Activated naive CD8-positive, alpha-beta T cell treated with anti-CD3 and anti-CD28 coated beads for 36 hours (primary cell): ENCODE results near the gene NEU2. TPM values are rescaled to one million over a fixed set of nuclear protein-coding genes. Genes with fewer than 3 reads are reported as not detected.

Experiments used
- DNase-seq: peaks from one replicate; pipeline ENCODE4 v3.0.0; 2021
- H3K27ac Mint-ChIP-seq: one replicate; pipeline ENCODE4 v1.8.0; 2022; ENCODE audit warnings: mild to moderate bottlenecking, moderate library complexity, mixed read lengths
- H3K27me3 Mint-ChIP-seq: one replicate; pipeline ENCODE4 v1.8.0; 2022; ENCODE audit warnings: mild to moderate bottlenecking, mixed read lengths
- H3K36me3 Mint-ChIP-seq: one replicate; pipeline ENCODE4 v1.8.0; 2021; ENCODE audit warnings: mild to moderate bottlenecking, mixed read lengths
- H3K4me1 Mint-ChIP-seq: one replicate; pipeline ENCODE4 v1.8.0; 2021; ENCODE audit warnings: mixed read lengths
- H3K4me3 Mint-ChIP-seq: one replicate; pipeline ENCODE4 v1.8.0; 2022; ENCODE audit warnings: mild to moderate bottlenecking, moderate library complexity, mixed read lengths
- H3K9me3 Mint-ChIP-seq: one replicate; pipeline ENCODE4 v1.8.0; 2022; ENCODE audit warnings: mixed read lengths
- total RNA-seq, 2 experiments: library from RNA; stranded (reverse); gene quantifications; one replicate each; pipeline ENCODE4 v1.2.3, GENCODE V29; 2021

The NEU2 gene
- total RNA-seq, 2 experiments from 2014 or later: not detected

DNA sequence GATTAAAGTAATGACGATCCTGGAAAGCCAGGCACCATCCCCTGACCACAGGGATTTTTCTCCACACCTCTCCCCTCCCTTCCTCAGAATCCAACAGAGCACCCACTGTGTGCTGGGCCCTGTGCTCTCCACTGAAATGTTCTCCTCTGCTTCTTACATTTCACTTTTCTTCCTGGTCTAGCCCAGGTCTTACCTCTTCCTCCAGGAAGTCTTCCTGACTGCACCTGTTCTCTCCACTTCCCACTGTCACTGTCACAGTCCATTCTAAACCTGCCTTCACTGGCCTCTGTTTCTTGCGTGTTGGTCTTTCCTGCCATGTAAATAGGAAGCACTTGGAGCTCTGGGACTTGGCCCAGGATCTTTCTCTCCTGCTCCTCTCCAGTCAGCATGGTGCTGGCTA is 12.0 kb upstream of the NEU2 start:
- H3K27ac Mint-ChIP-seq: no peak overlapping the region
- no peaks in the 10 kb centered on the region for H3K27me3 Mint-ChIP-seq
- H3K9me3 Mint-ChIP-seq: no peaks in the 10 kb centered on the region
- no peak overlapping the region for H3K4me3 Mint-ChIP-seq
- H3K36me3 Mint-ChIP-seq: no peaks in the 10 kb centered on the region
- no peak for DNase-seq
- H3K4me1 Mint-ChIP-seq: no peaks in the 10 kb centered on the region

DNA sequence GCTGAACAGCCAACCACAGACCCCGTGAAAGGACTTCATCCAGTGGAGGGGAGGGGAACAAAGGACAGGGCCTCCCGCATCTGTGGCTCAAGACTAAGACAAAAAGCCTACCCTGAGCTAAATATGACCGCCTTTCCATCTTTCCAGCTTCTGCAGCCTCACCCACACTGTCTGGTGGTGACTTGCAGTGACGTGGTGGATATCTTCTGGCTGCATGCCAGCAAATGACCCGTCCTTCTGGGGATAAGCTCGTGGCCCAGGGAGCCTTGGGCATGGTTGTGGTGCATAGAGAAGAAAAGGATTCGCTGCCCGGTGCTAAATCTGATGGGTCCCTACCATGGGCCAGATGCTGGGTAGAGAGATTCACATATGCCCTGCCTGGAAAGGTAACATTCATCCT is 10.7 kb upstream of the NEU2 start:
- Mint-ChIP-seq H3K27ac (no peak overlapping the region), H3K9me3 (no peaks in the 10 kb centered on the region), H3K36me3 (no peaks in the 10 kb centered on the region), H3K27me3 (no peaks in the 10 kb centered on the region), H3K4me1 (no peaks in the 10 kb centered on the region), H3K4me3 (no peak overlapping the region)
- no peak for DNase-seq

DNA sequence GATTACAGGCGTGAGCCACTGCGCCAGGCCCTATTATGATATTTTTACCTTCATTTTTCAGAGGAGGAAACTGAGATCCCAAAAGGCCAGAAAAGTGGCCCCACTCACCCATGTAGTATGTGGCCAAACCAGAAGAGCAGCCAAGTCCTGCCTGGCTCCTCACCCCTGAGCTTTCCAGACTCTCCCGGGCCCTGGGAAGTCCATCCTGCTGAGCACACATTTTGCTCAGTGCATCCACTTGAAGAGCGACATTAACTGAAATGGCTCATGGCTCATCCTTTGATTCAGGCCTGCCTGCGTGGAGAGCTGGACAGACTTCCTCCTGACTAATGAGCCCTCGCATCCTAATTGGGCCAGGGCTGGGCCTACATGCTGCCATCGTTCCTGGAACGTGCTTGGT is 9.9 kb upstream of the NEU2 start:
- no peak for DNase-seq
- no peak overlapping the region for H3K4me3 Mint-ChIP-seq
- no peaks in the 10 kb centered on the region for H3K36me3 Mint-ChIP-seq
- H3K27ac Mint-ChIP-seq: no peak overlapping the region
- no peaks in the 10 kb centered on the region for H3K9me3 Mint-ChIP-seq
- H3K27me3 Mint-ChIP-seq: no peaks in the 10 kb centered on the region
- H3K4me1 Mint-ChIP-seq: no peaks in the 10 kb centered on the region

DNA sequence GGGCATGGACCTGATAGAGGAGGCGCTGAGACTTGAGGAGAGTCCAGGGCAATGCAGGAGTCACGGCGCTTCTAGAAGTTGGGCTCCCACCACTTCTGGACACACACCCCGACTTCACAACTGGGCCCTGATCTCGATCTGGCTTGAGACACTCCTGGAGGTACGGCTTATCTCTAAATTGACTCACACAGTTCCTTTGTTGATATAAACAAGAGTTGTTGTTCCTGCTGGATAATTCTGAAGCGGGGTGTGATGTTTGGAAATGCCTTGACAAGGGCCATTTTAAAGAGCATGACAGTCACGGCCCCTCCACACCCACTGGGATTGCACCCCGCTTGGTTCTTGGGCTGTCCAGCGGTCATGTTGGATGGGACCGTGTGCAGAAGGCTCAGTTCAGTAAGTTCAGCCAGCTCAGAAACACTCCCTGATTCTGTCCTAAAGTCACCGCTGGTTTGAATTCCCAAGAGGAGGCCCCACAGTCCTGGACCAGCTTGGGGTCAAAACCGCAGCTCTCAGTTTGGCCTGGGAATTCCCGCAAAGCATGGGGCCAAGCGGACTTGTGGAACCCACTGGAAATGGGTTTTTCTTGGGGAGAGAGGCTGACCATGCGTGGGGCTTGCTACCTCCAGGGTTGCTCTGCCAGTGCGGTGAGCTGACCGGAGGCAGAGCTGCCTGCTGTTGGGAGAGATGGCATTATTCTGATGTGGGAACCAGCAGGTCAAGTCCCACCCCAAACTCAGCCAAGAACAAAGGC is 9.3 kb upstream of the NEU2 start:
- Mint-ChIP-seq H3K36me3 (no peaks in the 10 kb centered on the region), H3K4me3 (no peak overlapping the region), H3K4me1 (no peaks in the 10 kb centered on the region), H3K9me3 (no peaks in the 10 kb centered on the region), H3K27ac (no peak overlapping the region), H3K27me3 (no peaks in the 10 kb centered on the region)
- no peak for DNase-seq

DNA sequence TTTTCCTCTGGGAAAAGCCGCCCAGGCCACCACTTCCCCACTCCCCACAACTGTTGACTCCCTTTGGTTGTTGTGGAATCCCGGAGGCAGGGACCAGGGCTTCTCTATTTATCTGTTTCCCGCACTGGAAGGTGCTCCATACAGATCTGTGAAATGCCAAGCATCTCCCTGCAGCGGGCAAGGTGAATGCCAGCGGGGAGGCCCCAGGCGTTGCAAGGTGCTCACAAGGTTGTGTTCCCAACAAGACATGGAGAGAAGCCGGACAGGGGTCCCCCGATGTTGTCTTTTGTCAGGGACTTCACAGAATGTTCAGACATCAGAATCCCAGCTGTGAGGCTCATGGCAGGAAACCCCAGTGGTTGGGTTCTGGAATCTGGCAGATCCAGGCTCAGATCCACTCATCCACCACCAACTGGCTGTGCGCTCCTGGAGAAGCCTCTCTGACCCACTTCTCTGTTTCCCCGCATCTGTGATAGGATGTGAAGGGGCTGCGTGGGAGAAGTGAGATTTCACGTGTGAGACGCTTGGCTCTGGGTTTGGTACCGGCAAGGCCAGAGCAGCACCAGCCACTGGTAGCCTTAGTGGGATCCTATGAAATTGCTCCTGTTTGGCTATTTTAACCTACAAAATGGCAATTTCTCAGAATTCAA is 8.6 kb upstream of the NEU2 start:
- Mint-ChIP-seq H3K9me3 (no peaks in the 10 kb centered on the region), H3K4me3 (no peak overlapping the region), H3K4me1 (no peaks in the 10 kb centered on the region), H3K27me3 (no peaks in the 10 kb centered on the region), H3K36me3 (no peaks in the 10 kb centered on the region), H3K27ac (no peak overlapping the region)
- DNase-seq: no peak

DNA sequence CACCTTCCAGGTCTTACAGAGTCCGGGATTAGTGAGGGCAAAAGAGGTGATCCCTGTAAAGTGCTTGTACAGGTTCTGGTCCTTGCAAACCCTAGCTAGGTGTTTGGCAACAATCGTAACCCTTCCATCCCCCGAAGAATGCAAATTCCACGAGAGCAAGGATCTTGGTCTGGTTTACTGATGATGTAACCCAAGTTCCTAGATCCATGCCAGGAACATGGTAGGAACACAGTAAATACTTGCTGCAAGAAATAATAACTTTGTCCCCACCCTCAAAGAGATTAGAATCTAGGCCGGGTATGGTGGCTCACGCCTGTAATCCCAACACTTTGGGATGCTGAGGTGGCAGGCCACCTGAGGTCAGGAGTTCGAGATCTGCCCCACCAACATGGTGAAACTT is 6.8 kb upstream of the NEU2 start:
- H3K4me1 Mint-ChIP-seq: no peaks in the 10 kb centered on the region
- H3K27ac Mint-ChIP-seq: no peak overlapping the region
- H3K4me3 Mint-ChIP-seq: no peak overlapping the region
- no peak for DNase-seq
- no peaks in the 10 kb centered on the region for H3K9me3 Mint-ChIP-seq
- H3K36me3 Mint-ChIP-seq: no peaks in the 10 kb centered on the region
- no peaks in the 10 kb centered on the region for H3K27me3 Mint-ChIP-seq

DNA sequence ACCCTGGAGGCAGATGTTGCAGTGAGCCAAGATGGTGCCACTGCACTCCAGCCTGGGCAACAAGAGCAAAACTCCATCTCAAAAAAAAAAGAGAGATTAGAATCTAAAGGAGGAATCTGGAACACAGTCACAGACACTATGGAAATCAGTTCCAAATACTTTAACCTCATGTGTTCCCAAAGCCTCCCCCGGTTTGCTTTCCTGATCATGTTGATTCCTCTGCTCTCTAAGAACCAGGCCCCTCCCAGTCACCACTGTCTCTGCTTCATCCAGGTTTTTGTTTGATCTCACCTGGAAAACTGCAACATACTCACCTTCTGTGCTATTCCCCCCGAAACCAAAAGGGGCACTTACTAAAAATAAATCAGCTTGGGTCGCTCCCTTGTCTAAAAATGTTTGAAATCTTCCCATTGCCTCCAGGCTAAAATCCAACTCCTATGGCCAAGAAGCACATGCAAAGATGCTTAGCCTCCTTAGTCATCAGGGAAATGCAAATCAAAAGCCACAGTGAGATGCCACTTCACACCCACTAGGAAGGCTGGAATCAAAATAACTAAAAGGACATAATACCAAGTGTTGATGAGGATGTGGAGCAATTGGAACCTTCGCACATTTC is 6.2 kb upstream of the NEU2 start:
- Mint-ChIP-seq H3K36me3 (no peaks in the 10 kb centered on the region), H3K27ac (no peak overlapping the region), H3K4me3 (no peak overlapping the region), H3K4me1 (no peaks in the 10 kb centered on the region), H3K9me3 (no peaks in the 10 kb centered on the region), H3K27me3 (no peaks in the 10 kb centered on the region)
- no peak for DNase-seq

DNA sequence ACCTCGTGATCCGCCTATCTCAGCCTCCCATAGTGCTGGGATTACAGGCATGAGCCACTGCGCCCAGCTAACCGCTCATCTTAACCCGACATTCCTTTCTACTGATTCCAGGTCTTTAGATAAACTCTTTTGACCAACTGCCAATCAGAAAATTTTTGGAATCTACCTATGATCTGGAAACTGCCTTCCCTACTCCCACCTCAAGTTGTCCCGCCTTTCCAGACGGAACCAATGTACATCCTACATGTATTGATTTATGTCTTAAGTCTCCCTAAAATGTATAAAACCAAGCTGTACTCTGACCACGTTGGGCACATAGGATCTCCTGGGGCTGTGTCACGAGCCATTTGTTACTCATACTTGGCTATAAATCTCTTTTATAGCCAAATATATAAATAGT is 3.2 kb upstream of the NEU2 start:
- no peak overlapping the region for H3K27ac Mint-ChIP-seq
- no peak overlapping the region for H3K4me3 Mint-ChIP-seq
- H3K9me3 Mint-ChIP-seq: no peaks in the 10 kb centered on the region
- H3K27me3 Mint-ChIP-seq: no peaks in the 10 kb centered on the region
- DNase-seq: no peak
- peaks cover 1% of the 10 kb centered on the region for H3K4me1 Mint-ChIP-seq
- H3K36me3 Mint-ChIP-seq: no peaks in the 10 kb centered on the region

DNA sequence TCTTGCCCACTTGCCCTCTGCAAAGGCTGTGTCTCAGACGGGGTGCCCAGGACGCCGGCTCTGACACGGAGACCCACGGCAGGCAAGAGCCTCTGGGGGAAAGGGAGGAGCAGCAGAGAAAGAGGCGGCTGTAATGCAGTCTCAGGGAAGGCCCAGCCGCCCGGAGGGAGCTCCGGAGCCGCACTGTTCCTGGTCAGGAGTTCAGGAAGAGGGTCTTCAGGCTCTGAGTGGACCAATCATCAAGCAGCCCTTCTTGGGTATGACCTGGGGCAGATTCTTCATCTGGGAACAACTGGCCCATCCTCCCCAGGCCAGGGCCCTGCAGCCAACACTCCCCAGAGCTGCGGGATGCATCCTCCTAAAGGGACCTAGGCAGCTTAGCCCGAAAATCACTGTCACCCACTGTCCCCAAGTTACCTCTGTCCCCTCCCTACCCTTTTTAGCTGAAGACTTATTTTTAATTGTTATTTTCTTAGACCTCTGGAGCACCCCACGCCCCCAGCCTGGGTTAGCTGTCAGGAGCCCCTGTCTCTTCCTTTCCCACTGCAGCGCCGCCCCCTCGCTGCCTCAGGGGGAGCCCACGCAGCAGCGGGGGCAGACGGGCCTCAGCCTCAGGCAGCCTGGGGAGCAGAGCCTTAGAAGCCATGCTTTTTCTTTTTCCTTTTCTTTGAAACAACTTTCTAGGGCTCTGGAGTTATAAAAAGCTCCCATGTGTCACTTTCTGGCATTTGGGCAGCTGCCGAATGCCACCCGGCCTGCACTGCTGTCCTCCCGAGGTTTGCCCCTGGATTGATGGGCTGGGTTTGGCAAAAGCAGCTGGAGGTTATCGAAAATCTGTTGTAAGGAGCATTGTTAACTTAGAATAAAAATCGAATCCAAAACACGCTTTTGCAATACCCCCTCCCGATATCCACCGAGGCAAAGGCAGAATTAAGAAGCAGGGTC is 644 bp upstream of the NEU2 start:
- H3K9me3 Mint-ChIP-seq: no peaks in the 10 kb centered on the region
- H3K27ac Mint-ChIP-seq: no peak overlapping the region
- H3K4me1 Mint-ChIP-seq: peaks cover 1% of the 10 kb centered on the region
- no peaks in the 10 kb centered on the region for H3K27me3 Mint-ChIP-seq
- H3K4me3 Mint-ChIP-seq: no peak overlapping the region
- H3K36me3 Mint-ChIP-seq: no peaks in the 10 kb centered on the region
- no peak for DNase-seq

DNA sequence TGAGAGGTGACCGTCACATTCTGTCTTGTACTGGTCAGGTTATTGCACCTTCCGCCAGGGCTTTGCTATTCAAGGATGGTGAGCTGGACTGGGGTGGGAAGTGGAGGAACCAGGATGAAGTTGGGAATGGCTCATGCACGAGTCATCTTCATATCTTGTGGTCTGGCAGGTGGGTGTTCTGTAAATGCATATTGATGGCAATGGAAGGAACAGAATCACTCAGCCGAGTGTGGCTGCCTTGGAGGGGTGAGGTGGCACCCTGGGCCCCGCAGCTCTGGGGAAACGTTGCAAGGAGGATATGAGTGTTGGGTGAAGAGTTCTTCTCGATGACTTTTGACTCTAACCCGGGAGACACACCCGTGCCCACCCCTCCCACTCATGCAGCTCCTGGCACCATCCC is 1.2 kb downstream of the NEU2 start:
- DNase-seq: no peak
- Mint-ChIP-seq H3K4me3 (no peak overlapping the region), H3K36me3 (no peaks in the 10 kb centered on the region), H3K27me3 (no peaks in the 10 kb centered on the region), H3K27ac (no peak overlapping the region), H3K4me1 (peaks cover 1% of the 10 kb centered on the region), H3K9me3 (no peaks in the 10 kb centered on the region)

DNA sequence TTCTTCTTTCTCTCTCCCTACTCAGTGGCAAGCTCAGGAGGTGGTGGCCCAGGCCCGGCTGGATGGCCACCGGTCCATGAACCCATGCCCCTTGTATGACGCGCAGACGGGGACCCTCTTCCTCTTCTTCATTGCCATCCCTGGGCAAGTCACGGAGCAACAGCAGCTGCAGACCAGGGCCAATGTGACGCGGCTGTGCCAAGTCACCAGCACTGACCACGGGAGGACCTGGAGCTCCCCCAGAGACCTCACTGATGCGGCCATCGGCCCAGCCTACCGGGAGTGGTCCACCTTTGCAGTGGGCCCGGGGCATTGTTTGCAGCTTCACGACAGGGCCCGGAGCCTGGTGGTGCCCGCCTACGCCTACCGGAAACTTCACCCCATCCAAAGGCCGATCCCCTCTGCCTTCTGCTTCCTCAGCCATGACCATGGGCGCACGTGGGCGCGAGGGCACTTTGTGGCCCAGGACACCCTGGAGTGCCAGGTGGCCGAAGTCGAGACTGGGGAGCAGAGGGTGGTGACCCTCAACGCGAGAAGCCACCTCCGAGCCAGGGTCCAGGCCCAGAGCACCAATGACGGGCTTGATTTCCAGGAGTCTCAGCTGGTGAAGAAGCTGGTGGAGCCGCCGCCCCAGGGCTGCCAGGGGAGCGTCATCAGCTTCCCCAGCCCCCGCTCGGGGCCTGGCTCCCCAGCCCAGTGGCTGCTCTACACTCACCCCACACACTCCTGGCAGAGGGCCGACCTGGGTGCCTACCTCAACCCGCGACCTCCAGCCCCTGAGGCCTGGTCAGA is 1.8 kb downstream of the NEU2 start:
- DNase-seq: no peak
- Mint-ChIP-seq H3K4me3 (no peak overlapping the region), H3K4me1 (peaks cover 1% of the 10 kb centered on the region), H3K27me3 (no peaks in the 10 kb centered on the region), H3K27ac (no peak overlapping the region), H3K36me3 (no peaks in the 10 kb centered on the region), H3K9me3 (no peaks in the 10 kb centered on the region)

DNA sequence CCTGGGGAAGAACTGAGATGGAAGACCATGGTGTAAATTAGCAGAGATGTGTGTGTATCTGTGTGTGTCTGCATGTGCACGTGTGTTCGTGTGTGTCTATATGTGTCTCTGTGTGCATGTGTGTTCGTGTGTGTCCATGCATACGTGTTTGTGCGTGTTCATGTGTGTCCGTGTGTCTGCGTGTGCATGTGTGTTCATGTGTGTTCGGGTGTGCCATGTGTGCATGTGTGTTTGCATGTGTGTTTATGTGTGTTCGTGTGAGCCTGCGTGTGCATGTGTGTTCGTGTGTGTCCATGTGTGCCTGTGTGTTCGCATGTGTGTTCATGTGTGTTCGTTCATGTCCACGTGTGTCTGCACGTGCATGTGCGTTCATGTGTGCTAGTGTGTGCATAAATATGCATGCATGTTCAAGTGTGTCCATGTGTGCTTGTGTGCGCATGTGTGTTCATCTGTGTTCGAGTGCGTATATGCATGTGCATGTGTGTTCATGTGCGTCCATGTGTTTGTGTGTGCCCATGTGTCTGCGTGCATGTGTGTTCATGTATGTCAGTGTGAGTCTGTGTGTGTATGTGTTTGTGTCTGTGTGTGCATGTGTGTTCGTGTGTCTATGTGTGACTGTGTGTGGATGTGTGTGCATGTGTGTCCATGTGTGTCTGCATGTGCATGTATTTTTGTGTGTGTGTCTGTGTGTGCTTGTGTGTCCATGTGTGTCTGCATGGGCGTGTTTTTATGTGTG is 3.1 kb downstream of the NEU2 start:
- peaks cover 1% of the 10 kb centered on the region for H3K4me1 Mint-ChIP-seq
- H3K36me3 Mint-ChIP-seq: no peaks in the 10 kb centered on the region
- H3K4me3 Mint-ChIP-seq: no peak overlapping the region
- no peak overlapping the region for H3K27ac Mint-ChIP-seq
- DNase-seq: no peak
- H3K27me3 Mint-ChIP-seq: no peaks in the 10 kb centered on the region
- no peaks in the 10 kb centered on the region for H3K9me3 Mint-ChIP-seq

DNA sequence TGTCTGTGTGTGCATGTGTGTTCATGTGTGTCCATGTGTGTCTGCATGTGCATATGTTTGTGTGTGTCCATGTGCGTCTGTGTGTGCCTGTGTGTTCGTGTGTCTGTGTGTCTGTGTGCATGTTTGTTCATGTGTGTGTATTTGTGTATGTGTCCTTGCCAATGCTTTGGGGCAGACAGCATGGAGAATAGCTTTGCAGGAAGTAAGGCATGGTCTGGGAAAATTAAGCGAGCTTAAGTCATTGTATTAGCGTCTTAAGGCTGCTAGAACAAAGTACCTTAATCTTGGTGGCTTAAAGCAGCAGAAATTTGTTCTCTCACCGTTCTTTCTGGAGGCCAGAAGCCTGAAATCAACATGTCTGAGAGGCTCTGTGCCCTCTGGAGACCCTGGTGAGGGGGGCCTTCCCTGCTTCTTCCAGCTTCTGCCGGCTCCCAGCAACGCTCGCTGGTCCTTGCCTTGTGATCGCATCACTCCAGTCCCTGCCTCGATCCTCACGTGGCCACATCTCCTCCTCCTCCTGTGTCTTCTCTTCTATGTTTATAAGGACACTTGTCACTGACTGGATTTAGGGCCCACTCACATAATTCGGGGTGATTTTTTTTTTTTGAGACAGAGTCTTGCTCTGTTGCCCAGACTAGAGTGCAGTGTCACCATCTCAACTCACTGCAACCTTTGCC is 3.8 kb downstream of the NEU2 start:
- Mint-ChIP-seq H3K27ac (no peak overlapping the region), H3K4me3 (no peak overlapping the region), H3K4me1 (peaks cover 1% of the 10 kb centered on the region), H3K27me3 (no peaks in the 10 kb centered on the region), H3K9me3 (no peaks in the 10 kb centered on the region), H3K36me3 (no peaks in the 10 kb centered on the region)
- DNase-seq: no peak
